Anterior cingulate cortex (tissue), 58 donors: Measurements from ENCODE around the gene NLK.
"Not testable (repeated sequence)": the region's sequence is repeated elsewhere in the genome, so short reads cannot be mapped to it uniquely, and the experiment has no call there.

ENCODE experiments used
- DNase-seq, 58 donors: peaks; one replicate each; lab custom pipeline; 2025; lab: John Stamatoyannopoulos, UW

Gene NLK

GRCh38 chr17:28186472-28186871 lies 144.0 kb downstream of the NLK start:
- DNase-seq: not testable (repeated sequence)

GRCh38 chr17:28187931-28188330 lies 145.5 kb downstream of the NLK start:
- no peak for DNase-seq

- DNase-seq: no peak
These were observed 146.4 kb downstream of the NLK start for GRCh38 chr17:28188841-28189263.

- DNase-seq: no peak
These were observed 147.2 kb downstream of the NLK start for GRCh38 chr17:28189667-28190066.

- DNase-seq: no peak
These were observed 148.5 kb downstream of the NLK start for GRCh38 chr17:28191018-28191417.

GRCh38 chr17:28193241-28193640 lies 150.8 kb downstream of the NLK start:
- peak in 23 of 58 donors; percentile 2 to 49 (median 17) for DNase-seq

GRCh38 chr17:28194382-28194781 lies 151.9 kb downstream of the NLK start:
- no peak for DNase-seq

GRCh38 chr17:28196636-28197035 lies 154.2 kb downstream of the NLK start:
- DNase-seq: no peak

- no peak for DNase-seq
These were observed 156.6 kb downstream of the NLK start for GRCh38 chr17:28199115-28199514.

- no peak for DNase-seq
These were observed 157.3 kb downstream of the NLK start for GRCh38 chr17:28199728-28200127.

- DNase-seq: no peak
These were observed 158.8 kb downstream of the NLK start for GRCh38 chr17:28201315-28201714.

GRCh38 chr17:28204244-28204643 lies 161.8 kb downstream of the NLK start:
- no peak for DNase-seq

- DNase-seq: no peak
These were observed 162.3 kb downstream of the NLK start for GRCh38 chr17:28204751-28205150.

- no peak for DNase-seq
These were observed 163.8 kb downstream of the NLK start for GRCh38 chr17:28206292-28206691.

- peak in 1 of 58 donors; percentile 36 for DNase-seq
These were observed 169.3 kb downstream of the NLK start for GRCh38 chr17:28211811-28212210.

GRCh38 chr17:28213578-28213977 lies 171.1 kb downstream of the NLK start:
- DNase-seq: not testable (repeated sequence)

GRCh38 chr17:28216052-28216451 lies 173.6 kb downstream of the NLK start:
- no peak for DNase-seq

GRCh38 chr17:28216528-28216927 lies 174.1 kb downstream of the NLK start:
- DNase-seq: no peak

GRCh38 chr17:28219771-28220170 lies 177.3 kb downstream of the NLK start:
- DNase-seq: no peak

GRCh38 chr17:28221751-28222414 lies 179.4 kb downstream of the NLK start:
- DNase-seq: no peak

GRCh38 chr17:28225271-28225670 lies 182.8 kb downstream of the NLK start:
- DNase-seq: no peak

GRCh38 chr17:28225867-28226266 lies 183.4 kb downstream of the NLK start:
- no peak for DNase-seq
